GM10248 (cell line): ENCODE results near the gene ZNF331.

Experiments
- CTCF ChIA-PET: fragments of 300-600 bp; sonication (Branson Sonifier 250); formaldehyde crosslinking; extraction: SDS; loops from one replicate; lab custom pipeline; 2021; ENCODE audit warnings: antibody characterized with exemption; lab: Yijun Ruan, JAX
- POLR2A ChIA-PET: fragments of 350-650 bp; sonication (Branson Sonifier 250); formaldehyde crosslinking; extraction: SDS; loops from one replicate; lab custom pipeline; 2020; ENCODE audit warnings: antibody characterized with exemption; lab: Yijun Ruan, JAX
- DNase-seq: peaks from one replicate; pipeline ENCODE4 v3.0.0; 2012; ENCODE audit errors: extremely low spot score
- TF ChIP-seq, protein P1 (sequence below): IDR thresholded peaks from 2 replicates; pipeline ENCODE4 v1.5.1; 2012; ENCODE audit warnings: mild to moderate bottlenecking, low read depth; ENCODE audit errors: extremely low read depth, missing control alignments, control extremely low read depth

The ZNF331 gene

DNA sequence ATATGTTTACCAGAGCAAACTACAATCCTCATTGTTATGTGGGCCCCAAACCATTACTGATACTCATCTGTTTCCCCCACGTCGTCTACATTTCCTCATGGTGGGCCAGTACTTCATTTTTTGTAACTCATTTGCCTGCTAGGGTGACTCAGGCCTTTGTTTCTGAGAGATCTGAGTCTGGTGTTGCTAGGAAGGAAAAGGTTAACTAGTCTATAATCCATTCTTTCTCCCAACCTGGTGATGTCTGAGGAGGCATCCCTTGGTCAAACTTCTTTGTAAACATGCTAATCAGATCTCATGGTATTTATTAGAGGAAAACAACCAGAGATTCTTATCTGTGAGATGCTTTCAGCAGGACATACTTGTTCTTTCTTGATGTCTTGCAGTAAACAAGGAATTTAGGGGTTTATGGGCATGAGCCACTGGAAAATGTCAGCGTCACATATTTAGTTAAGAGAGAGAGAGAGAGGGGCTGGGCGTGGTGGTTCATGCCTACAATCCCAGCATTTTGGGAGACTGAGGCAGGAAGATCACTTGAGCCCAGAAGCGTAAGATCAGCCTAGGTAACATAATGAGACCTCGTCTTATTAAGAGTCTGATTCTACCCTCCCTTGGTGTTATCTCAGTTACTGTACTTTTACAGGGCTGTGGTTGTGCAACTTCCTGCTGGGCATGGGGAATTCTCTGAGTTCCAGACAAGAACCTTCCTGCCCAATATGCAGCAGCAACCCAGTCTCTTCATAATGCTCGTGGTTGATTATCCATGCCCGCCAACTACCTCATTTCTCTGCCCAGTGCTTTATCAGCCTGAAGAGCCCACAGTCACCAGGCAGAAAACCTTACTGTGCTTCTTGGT is 84.2 kb downstream of the ZNF331 start:
- CTCF ChIA-PET = no interaction called here
- no peak for DNase-seq
- POLR2A ChIA-PET = no interaction called here
- TF ChIP-seq, protein P1, sequence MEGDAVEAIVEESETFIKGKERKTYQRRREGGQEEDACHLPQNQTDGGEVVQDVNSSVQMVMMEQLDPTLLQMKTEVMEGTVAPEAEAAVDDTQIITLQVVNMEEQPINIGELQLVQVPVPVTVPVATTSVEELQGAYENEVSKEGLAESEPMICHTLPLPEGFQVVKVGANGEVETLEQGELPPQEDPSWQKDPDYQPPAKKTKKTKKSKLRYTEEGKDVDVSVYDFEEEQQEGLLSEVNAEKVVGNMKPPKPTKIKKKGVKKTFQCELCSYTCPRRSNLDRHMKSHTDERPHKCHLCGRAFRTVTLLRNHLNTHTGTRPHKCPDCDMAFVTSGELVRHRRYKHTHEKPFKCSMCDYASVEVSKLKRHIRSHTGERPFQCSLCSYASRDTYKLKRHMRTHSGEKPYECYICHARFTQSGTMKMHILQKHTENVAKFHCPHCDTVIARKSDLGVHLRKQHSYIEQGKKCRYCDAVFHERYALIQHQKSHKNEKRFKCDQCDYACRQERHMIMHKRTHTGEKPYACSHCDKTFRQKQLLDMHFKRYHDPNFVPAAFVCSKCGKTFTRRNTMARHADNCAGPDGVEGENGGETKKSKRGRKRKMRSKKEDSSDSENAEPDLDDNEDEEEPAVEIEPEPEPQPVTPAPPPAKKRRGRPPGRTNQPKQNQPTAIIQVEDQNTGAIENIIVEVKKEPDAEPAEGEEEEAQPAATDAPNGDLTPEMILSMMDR = no peak

- ChIA-PET CTCF (no interaction called here), POLR2A (no interaction called here)
- no peak for DNase-seq
- TF ChIP-seq, protein P1 = no peak
These were observed 87.0 kb downstream of the ZNF331 start for GRCh38 chr19:53624771-53625545.

GRCh38 chr19:53626486-53626885 is 88.5 kb downstream of the ZNF331 start:
- CTCF ChIA-PET = interaction anchor here (1.3 kb wide), 1 partner anchor 19 kb away, joined by 3 read pairs; no protein-coding TSS in a partner anchor
- POLR2A ChIA-PET = no interaction called here
- no peak for DNase-seq
- TF ChIP-seq, protein P1 = no peak

- TF ChIP-seq, protein P1 = no peak
- ChIA-PET POLR2A (no interaction called here), CTCF (no interaction called here)
- DNase-seq = no peak
These were observed 89.0 kb downstream of the ZNF331 start for GRCh38 chr19:53626976-53627375.
